ENCODE data around the gene PSENEN. TPM values are rescaled to one million over a fixed set of nuclear protein-coding genes. Genes with fewer than 3 reads are reported as not detected.

PSENEN gene
- total and polyA plus RNA-seq, 9 of the 15 experiments (the other 6 are each of a cell fraction or from before 2014, with no cell fraction given), result 34.5 to 299 (median 61.1) TPM

- Histone ChIP-seq H3K4me2 (ENCODE audit: insufficient read depth, low read length) (no peak overlapping the region), H2AFZ (ENCODE audit: low read depth, low read length) (no peak overlapping the region), H3K36me3 (ENCODE audit: control insufficient read depth, insufficient read depth, low read length) (peaks cover 24% of the 10 kb centered on the region; the same call in 2 of the 3 replicates), H3K9me3 (replicated peaks; ENCODE audit: control insufficient read depth, insufficient read depth, low read depth, low read length) (no peaks in the 10 kb centered on the region), H3K4me1 (replicated peaks in 1 of 2; ENCODE audit: control insufficient read depth in 2 of 2, insufficient read depth in 2 of 2, low read length in 2 of 2) (peaks cover 10 to 38% of the 10 kb centered on the region in 2 experiments), H3K9me1 (ENCODE audit: control insufficient read depth, insufficient read depth, low read length) (peaks cover 2% of the 10 kb centered on the region), H3K4me3 (no peak overlapping the region), H3K27ac (ENCODE audit: extremely low read depth, low read depth, low read length) (no peak overlapping the region), H4K20me1 (replicated peaks; ENCODE audit: control insufficient read depth, insufficient read depth, low read length) (no peaks in the 10 kb centered on the region; the same call in 1 of the 2 replicates), H3K27me3 (ENCODE audit: control insufficient read depth in 2 of 2, insufficient read depth in 2 of 2, low read length in 2 of 2) (no peaks in the 10 kb centered on the region), H3K79me2 (ENCODE audit: control insufficient read depth, insufficient read depth, low read length) (peaks cover 5% of the 10 kb centered on the region; the same call in 1 of the 3 replicates), H3K9ac (ENCODE audit: insufficient read depth in 1 of 2, low read depth in 2 of 2, low read length in 2 of 2) (peak overlapping the region in 1 of 2 experiments; percentile 65; a peak in 1 of 4 replicates)
- no peak for DNase-seq (ENCODE audit: extremely low read depth in 1 of 4, low spot score in 3 of 4)
- intact Hi-C loops (cut with micrococcal nuclease) (no loop called here), in situ Hi-C loops (cut with MboI) (no loop called here)
- no peak for TF ChIP-seq ZNF134 (CRISPR knock-in tag; conservative IDR thresholded peaks at IDR 0.05)
- TF ChIP-seq ZNF324 (CRISPR knock-in tag; IDR thresholded peaks at IDR 0.05), result no peak
- no peak for TF ChIP-seq ATF1 (CRISPR knock-in tag; IDR thresholded peaks at IDR 0.05)
- no peak for TF ChIP-seq ATF1 (tag; IDR thresholded peaks at IDR 0.05)
- TF ChIP-seq NCOR1 (IDR thresholded peaks at IDR 0.05), result no peak
- TF ChIP-seq STAT5B (CRISPR knock-in tag; IDR thresholded peaks at IDR 0.05), result no peak
- TF ChIP-seq JUND (IDR thresholded peaks at IDR 0.05; ENCODE audit: borderline replicate concordance, low read depth, low read length), result no peak
- no peak for TF ChIP-seq JUND (tag; IDR thresholded peaks at IDR 0.05; ENCODE audit: borderline replicate concordance, low read depth, low read length)
- no peak for TF ChIP-seq SLC30A9 (CRISPR knock-in tag; IDR thresholded peaks at IDR 0.05)
- TF ChIP-seq RFX5 (IDR thresholded peaks at IDR 0.05; ENCODE audit: low read depth, low read length), result no peak
- TF ChIP-seq KLF6 (CRISPR knock-in tag; IDR thresholded peaks at IDR 0.05; ENCODE audit: borderline replicate concordance), result no peak
- ChIA-PET POLR2A (interaction anchor here (0.6 kb wide), 1 partner anchor 146 kb away, joined by 3 read pairs; no protein-coding TSS in a partner anchor), CTCF (ENCODE audit: low intra/inter-chr PET ratio) (no interaction called here)
- WGBS (ENCODE audit: insufficient coverage, low coverage, missing lambda C conversion rate), result 74% methylated on average over 7 of the region's 7 CpGs
- no TSS peak for BruUV-seq (replicated peaks)
- ATAC-seq, result no peak
- FAIRE-seq, result no peak
Measured at GRCh38 chr19:35777961-35778360, 32.5 kb downstream of the PSENEN start.
